GM10266 (cell line): Measurements from ENCODE around the gene MYBL2.

ENCODE experiments used
- DNase-seq: peaks from one replicate; pipeline ENCODE4 v3.0.0; 2012; ENCODE audit errors: extremely low spot score
- CTCF ChIP-seq: IDR thresholded peaks from 2 replicates; pipeline ENCODE4 v1.5.1; 2012; ENCODE audit warnings: mild to moderate bottlenecking, low read depth; ENCODE audit not compliant: control insufficient read depth, insufficient read depth; ENCODE audit errors: missing control alignments

Gene MYBL2

GRCh38 chr20:43717616-43717995, 50.7 kb downstream of the MYBL2 start:
- no peak for TF ChIP-seq CTCF
- no peak for DNase-seq

- TF ChIP-seq CTCF, result no peak
- DNase-seq, result no peak
These were observed 53.1 kb downstream of the MYBL2 start for GRCh38 chr20:43720007-43720406.

- no peak for DNase-seq
- TF ChIP-seq CTCF, result no peak
These were observed 54.1 kb downstream of the MYBL2 start for GRCh38 chr20:43721097-43721428.

- no peak for DNase-seq
- no peak for TF ChIP-seq CTCF
These were observed 54.7 kb downstream of the MYBL2 start for GRCh38 chr20:43721429-43722152.

GRCh38 chr20:43722153-43722505, 55.2 kb downstream of the MYBL2 start:
- no peak for TF ChIP-seq CTCF
- DNase-seq, result no peak

GRCh38 chr20:43723186-43723585, 56.3 kb downstream of the MYBL2 start:
- no peak for DNase-seq
- no peak for TF ChIP-seq CTCF

GRCh38 chr20:43723735-43724134, 56.8 kb downstream of the MYBL2 start:
- DNase-seq, result no peak
- no peak for TF ChIP-seq CTCF
